ENCODE measurements around the gene ARID1B.

Gene ARID1B

DNA sequence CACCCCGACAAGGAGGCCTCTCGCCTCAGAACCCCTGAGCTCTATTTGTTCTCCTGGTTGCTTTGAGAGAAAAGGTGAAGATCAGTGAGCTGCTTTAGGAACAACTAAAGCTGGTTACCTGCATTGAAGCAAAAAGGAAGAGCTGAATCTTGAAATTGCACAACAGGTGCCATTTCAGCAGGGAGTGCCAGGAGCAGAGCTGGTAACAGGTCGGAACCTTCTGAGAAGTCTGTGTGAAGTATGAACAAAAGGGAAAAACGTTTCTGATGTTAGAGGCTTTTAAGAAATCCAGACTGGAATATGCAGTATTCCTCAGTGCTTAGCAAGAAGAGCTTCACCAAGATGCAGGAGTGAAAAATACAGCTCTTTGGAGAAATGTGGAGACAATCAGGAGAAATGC is 382.2 kb downstream of the ARID1B start:
- no peak for DNase-seq (ENCODE audit: low spot score)

DNA sequence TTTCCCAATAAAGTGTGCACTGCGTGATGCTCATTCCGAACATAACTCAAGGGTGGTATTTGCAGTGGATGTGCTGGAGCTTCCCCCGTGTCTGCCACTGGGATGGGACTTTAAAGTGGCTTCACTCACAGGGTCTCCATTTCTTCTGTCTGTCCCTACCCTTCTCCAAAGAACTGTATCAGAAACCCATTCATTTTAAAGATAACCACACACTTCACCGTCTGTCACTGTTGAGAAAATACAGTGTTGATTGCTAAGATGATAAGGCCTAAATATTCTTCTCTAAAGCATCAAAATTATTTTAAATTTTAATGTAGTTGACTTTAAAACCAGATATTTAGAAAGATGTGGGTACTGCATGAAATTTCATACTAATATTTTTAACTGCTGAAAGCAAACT is 384.7 kb downstream of the ARID1B start:
- DNase-seq (ENCODE audit: low spot score): no peak

DNA sequence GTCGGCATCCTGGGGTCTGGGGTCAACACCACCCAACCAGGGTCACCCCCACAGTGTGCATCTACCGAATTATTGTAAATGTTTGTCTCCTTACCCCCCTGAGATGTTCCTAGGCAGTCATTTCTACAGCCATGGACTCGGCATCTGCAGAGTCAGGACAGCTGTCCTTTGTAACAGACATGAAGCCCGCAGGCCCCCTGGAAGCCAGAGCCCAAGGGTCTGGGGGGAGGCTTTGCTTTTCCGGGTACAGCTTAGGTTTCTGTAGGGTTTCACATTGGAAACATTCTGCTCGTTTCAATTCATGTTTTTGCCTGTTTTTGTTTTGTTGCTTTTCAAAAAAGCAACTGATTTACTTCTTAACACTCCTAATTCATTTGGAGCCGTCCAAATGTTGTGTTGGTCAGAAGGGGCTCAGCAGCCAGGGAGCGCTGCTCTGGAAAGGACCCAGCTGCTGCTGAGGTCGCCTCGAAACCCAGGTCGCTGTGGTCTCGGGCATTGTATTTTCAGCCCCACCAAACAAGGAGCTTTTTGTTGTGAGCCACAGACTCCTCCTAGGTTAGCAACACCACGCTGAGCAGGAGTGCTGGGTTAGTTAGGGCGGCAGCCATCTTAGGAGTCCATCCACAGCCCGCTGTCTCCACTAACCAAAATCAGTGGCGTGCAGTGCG is 385.7 kb downstream of the ARID1B start:
- no peak for DNase-seq (ENCODE audit: low spot score)

DNA sequence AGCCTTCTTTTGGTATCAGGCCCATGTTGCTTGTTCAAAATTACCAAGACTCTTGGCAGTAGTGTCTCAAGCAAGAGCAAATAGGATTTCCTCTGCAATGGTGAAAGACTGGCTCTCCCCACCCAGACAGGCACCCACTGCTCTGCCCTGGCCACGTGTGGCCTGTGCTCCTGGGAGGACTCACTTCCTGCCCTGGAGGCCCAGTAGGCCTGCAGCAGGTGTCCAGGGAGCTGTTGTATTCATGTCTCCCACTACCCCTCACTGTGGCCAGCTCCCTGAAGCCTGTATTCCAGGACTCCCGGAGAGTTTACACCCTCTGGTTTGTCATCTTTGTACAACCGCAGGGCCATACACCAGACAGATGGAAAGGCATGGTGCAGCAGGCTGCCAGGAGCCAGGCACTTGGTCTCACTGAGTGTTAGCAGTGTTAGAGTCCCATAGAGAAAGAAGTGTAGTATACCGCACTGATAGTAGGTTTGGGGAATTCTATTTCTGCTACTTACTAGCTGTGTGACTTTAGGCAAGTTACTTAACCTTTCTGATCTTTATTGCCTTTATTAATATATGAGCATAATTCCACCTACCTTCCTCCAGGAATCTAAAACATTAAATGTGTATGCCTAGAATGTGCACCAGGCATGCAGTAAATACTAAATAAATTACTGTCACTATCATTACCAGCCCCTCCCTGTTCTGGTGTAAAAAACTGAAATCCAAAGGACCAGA is 386.4 kb downstream of the ARID1B start:
- DNase-seq (ENCODE audit: low spot score): no peak

DNA sequence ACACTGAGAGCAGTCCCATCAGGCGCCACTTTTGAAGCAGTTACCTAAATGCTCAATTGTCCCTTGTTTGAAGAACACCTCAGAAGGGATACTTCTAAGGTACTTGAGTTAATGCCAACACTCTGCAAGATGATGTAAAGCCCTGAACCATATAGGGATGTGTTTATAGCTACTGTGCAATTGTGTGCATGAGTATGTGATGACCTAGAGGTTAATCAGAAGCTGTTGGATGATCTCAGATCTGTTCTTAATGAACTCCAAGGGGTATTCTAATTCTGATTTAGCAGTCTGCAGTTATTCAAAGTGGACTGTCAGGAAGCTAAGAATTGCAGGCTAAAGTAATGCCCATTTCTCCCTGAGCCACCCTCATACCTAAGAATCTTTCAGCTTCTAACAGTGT is 387.8 kb downstream of the ARID1B start:
- no peak for DNase-seq (ENCODE audit: low spot score)

DNA sequence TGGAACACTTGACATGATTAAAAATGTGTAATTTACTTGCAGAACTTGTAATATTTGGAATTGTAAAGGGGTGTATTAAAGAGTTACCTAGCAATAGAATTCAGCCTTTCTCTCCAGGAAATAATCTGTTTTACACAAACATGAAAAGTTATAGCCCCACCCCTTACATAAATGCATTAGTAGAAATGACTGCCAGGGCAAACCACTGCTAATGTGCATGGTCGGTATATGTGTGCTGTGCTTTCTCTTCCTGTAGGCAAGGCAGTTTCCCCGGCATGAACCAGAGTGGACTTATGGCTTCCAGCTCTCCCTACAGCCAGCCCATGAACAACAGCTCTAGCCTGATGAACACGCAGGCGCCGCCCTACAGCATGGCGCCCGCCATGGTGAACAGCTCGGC is 389.6 kb downstream of the ARID1B start:
- no peak for DNase-seq (ENCODE audit: low spot score)

DNA sequence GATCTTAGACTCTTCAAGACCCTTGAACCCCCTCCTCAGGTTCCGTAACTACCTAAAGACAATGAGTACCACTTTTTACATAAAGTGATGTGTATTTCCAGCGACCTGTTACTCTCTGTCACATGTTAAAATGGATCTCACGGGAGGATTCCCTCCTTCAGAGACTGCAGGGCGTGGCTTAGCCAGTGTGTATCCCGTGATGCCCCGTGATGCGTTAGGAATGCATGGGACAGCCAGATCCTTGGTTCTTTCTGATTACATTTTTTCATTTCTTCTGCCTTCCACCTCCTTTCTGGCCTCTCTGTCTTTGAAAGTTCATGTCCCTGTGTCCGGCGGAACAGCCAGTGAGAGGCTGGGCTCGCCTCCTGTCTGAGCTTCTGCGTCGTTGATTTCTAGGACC is 390.7 kb downstream of the ARID1B start:
- DNase-seq (ENCODE audit: low spot score): no peak

DNA sequence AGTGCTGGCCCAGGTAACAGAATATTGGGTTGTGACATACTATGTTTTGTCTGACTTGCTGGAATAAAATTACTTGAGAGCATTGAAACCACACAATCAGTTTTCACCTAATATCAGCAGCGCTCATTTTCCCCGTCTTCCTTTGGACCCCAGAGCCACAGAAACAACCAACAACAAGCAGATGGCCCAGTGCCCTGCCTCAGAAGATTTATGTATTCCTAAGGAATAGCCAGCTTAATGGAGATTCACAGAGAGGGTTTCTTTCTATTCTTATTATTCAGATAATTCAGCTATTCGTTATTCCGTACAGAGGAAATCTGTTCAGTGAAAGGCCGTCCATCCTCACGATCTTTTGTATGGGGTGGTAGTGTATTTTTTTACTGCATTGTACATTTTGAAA is 391.3 kb downstream of the ARID1B start:
- DNase-seq (ENCODE audit: low spot score): no peak

DNA sequence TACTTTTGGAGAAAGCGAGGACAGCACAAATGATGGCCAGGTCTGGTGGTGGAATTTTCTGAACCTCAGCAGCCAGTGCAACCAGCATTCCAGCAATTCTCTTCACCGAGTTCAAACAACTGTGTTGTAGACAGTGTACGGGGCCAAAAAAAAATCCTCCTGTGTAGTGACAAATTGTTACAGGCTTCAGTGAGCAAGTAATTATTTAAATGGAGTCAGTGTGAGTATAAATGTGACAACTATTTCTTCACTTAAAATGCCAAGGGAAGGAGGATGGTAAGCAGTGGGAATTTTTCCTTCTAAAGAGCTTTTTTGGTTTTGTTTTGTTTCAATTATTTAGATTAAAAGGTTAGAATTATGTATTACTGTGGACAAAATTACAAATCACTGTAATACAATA is 392.0 kb downstream of the ARID1B start:
- no peak for DNase-seq (ENCODE audit: low spot score)

DNA sequence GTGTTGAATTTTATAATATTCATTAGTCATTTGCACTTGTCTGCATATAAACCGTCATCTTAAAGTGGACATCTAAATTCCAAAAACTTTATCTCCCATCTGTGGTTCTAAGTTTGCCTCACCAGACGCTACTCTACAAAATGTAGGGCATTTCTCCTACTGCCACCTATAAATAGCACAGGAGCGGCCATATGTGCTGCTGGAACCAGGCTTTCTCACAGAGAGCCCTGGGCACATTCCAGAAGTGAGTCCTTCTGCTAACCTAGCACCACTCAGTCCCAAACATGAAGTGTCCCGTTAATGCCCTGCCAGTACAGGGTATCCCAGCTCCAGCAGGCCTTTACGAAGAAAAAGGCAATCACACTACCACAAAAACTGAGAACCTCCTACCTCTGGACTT is 392.5 kb downstream of the ARID1B start:
- DNase-seq (ENCODE audit: low spot score): no peak

DNA sequence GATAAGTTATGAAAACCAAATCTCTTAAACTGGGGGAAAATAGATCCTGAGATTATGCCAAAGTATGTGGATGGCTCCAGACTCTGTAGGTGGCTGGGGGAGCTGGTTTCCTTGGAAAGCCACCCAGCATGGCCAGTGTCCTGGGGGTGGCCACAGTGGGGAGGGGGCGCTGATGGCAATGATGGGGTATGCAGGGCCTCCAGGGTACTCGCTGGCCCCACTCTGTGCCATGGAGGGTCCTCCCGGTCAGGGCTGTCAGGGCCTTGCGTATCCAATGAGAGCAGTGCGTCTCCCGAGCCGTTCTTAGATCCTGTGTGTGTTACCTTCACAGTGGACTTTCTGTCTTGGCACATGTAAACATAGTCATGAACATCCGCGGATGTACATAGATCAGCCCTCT is 393.4 kb downstream of the ARID1B start:
- DNase-seq (ENCODE audit: low spot score): no peak

DNA sequence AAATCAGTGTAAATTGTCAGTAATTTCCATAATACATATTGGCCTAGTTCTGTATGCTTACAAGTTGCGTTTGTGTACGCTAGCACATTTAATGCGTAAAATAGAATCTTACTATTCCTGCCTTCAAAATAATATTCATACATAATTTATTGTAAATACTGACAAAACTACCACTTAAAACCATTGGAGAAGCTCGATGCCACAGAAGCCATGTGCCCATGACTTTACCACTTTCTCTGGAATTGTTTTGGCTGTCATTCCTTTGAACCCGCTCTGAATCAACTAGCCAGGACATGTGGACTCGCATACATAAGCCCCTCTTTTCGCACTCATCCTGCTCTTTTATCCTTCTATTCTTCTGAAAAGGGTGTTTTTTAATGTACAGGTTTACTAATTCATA is 394.6 kb downstream of the ARID1B start:
- no peak for DNase-seq (ENCODE audit: low spot score)

DNA sequence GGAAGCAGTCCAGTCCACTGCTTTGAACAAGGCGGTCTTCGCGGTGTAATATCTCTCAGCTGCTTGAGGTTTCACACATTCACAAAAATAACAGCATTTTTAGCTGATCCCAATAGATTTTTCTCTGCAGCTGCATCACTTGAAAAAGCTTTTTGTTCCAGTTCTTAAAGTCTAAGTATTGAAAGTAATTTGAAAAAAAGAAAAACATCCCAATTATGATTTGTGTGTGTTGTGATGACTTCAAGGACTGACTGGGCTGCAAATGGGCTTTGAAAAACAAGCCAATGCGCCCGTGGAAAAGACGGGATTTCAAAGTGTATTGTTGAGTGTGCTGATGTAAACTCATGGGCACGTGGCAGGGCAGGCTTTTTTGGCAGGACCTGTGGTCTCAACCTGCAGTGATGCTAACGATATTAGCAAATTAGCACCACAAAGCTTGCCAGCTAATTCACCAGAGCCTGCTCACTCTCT is 395.1 kb downstream of the ARID1B start:
- no peak for DNase-seq (ENCODE audit: low spot score)

DNA sequence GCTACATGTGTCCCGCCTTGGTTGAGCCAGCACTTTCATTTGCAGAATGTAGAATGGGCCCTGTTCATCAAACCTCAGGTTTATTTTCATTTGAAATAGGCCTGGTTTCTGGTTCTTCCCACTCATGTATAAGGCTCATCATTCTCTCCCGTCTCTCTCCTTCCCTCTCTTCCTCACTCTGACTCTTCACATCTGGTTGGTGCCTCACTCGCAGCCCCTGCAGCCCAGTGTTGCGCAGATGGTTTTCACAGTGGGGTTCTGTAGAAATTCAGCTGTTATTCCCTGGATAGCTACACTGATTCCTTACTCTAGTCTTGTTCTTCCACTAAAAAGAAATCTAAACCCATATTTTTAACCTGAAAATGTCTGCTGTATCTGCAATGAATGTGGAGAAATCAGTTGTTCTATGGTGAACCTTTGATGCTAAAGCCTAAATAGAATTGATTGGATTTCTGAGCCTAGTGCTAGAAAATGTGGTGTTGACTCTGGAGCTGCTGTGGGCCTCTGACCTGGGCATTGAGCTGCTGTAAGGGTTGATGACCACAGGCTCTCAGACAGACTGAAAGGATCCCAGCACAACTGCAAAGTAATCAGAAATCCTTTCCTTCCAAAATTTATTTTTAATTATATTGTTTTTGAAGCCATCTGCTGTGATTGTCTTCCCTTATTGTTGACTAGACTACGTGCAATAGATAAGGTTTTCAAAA is 395.8 kb downstream of the ARID1B start:
- no peak for DNase-seq (ENCODE audit: low spot score)

DNA sequence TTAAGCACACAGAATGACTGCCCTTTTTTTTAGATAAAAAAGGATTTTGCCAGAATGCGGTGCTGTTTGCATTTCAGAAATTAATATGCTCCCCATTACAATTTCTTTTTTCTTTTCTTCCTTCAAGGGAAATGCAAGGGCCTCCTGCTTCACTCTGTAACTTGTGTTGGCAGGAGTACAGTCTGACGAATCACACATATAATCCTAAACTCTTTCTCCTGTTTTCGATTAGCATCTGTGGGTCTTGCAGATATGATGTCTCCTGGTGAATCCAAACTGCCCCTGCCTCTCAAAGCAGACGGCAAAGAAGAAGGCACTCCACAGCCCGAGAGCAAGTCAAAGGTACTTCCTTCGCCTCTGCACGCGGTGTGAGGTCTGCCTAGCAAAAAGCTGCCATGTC is 396.6 kb downstream of the ARID1B start:
- DNase-seq (ENCODE audit: low spot score): no peak

DNA sequence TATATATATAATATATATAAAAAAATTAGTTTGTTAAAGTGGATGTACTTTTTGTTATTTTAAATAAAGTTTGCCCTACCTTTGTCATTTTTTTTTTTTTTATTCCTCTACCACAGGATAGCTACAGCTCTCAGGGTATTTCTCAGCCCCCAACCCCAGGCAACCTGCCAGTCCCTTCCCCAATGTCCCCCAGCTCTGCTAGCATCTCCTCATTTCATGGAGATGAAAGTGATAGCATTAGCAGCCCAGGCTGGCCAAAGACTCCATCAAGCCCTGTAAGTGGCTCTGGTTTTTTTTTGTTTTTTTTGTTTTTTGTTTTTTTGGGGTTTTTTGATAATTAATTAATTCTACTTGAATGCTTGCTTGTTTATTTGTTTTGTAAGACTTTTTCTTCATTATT is 397.6 kb downstream of the ARID1B start:
- DNase-seq (ENCODE audit: low spot score): no peak

DNA sequence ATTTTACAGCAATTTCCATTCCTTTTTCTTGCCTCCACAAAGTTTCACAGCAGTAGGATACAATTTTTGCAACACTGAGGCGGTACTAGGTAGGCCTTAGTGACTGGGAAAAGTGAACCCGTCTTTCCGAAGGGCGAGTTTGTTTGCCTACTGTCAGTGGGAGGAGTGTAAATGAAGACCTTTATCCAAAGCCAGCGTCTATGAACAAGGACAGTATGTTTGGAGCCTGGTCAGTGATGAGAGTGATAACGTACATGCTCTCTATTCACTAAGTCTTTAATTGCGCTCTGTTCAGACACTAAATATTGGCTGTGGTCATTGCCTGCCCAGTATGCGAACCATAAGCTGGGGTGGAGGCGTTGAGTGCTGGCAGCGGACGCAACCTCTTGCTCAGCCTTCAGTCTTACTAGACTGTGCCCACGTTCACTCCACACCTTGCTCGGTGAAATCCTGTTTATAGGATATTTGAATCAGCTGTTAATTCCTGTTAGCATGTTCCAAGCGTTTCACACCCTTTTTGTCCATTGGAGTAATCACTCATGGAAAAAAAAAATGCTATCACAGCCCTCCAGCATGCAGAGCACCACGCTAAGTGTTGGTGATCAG is 400.7 kb downstream of the ARID1B start:
- DNase-seq (ENCODE audit: low spot score): no peak

DNA sequence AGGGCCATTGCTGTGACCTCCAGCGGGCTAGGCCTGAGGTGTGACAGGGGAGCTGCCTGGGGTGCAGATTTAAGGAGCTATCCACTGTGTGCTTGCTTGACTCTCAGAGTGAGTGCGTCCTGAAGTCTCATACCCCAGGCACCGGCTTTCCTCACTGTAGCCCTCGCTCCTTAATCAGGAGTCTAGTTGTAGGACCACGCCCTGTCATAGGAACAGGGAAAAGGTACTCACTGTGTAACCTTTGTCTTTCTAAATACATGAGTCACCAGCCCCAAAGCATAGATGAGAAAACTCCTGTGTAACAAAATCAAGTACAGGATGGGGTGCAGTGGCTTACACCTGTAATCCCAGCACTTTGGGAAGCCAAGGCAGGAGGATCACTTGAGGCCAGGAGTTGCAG is 404.5 kb downstream of the ARID1B start:
- DNase-seq (ENCODE audit: low spot score): peak; percentile 65

DNA sequence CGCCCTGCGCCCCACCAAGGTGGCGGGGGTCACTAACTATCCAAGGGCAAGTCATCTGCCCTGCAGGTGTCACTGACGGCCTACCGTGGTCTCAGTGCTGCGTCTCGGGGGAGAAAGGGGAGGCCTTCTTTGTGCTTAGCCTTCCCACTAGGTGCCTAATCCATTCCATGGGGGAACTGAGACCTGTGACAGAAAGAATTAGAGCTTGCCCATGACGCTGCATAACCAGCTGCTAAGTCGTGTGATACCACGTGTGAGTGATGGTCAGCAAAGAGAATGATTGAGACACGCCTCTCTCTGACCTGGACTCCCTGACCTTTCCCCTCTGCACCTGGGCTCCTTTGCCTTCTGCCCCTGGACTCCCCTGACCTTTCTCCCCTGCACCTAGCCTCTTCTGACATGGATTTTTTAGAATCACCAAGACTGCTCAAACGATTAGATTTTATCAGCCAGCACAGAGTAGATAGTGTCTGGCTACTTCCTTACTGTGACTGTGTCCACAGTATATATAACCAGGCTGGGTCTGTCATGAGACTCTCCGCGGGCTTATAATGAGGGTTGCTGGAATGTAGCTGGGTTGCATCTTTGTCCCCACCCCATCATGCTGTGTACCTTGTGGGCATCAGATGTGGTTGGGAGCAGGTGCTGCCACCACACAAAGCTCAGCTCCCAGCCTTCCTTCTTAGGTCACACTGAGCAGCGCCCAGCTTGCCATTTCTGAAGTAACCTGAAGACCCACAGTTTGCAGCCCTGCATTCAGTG is 405.5 kb downstream of the ARID1B start:
- DNase-seq (ENCODE audit: low spot score): peak; percentile 74

DNA sequence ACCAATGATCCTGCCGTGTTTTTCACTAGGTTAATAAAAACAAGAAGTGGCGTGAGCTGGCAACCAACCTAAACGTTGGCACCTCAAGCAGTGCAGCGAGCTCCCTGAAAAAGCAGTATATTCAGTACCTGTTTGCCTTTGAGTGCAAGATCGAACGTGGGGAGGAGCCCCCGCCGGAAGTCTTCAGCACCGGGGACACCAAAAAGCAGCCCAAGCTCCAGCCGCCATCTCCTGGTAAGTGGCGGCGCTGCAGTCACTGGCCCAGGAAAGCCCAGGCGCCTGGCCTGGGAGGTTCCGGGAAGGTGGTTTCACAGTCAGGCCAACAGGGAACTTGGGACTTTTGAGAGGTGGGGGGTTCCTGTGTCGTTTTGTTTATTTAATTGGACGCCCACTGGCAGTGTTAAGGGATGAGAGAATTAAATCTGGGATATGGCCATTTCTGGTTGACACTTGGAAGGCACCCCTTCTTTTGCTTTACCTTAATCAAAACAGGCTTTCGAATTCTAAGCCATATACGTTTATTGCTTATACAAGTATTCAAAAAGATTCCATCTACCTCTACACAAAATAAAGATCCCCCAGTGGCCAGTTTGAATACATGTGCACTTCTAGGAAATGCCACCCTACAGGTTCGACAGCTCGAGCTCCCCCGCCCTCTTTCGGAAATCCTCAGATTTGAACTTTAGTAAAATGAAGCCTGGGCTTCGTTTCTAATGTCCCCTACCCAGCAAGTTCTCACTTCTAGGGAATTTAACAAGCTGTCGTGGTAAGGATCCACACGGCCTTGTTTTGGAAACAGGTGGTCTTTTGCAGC is 407.2 kb downstream of the ARID1B start:
- peak; percentile 2 for DNase-seq (ENCODE audit: low spot score)

DNA sequence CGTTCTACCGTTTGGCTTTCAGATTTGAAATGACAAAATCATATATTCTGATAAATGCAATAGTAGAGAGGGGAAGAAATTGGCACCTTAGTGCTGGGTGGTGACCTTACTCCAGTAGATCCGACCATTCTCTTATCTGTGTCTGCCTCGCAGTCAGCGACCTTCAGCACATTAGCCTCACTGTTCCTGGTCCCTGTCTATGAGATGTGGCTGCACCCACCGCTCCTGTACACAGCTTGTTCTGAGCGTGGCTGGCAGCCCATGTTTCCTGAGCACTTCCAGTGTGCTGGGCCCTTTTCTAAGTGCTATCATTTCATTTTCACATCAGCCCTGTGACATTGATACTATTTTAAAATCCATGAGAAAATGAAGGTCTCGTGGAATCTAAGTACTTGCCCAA is 408.0 kb downstream of the ARID1B start:
- DNase-seq (ENCODE audit: low spot score): no peak

Measured in SW480 (cell line).